Liver (tissue), 9 donors: ENCODE measurements around the gene USP44. TPM values are rescaled to one million over a fixed set of nuclear protein-coding genes. Genes with fewer than 3 reads are reported as not detected.

Source experiments
- DNase-seq: peaks from one replicate; pipeline ENCODE4 v3.0.0-alpha.2; 2017; ENCODE audit warnings: low spot score
- H3K27ac ChIP-seq, 2 donors: one replicate each; pipeline ENCODE4 v1.7.0; 2013; ENCODE audit warnings: inconsistent platforms in 2 of 2, low read length in 2 of 2, control low read depth in 1 of 2, low read depth in 1 of 2, mild to moderate bottlenecking in 1 of 2
- H3K27me3 ChIP-seq, 4 donors: one replicate each; pipeline versions ENCODE4 v1.6.1 to v1.7.0; 2013; ENCODE audit warnings: low read length in 3 of 4, inconsistent platforms in 1 of 4, mild to moderate bottlenecking in 1 of 4, moderate library complexity in 1 of 4; ENCODE audit not compliant: control insufficient read depth in 4 of 4, insufficient read depth in 4 of 4
- H3K36me3 ChIP-seq, 4 donors: one replicate each; pipeline versions ENCODE4 v1.6.1 to v1.7.0; 2013; ENCODE audit warnings: low read length in 3 of 4, mild to moderate bottlenecking in 3 of 4, low read depth in 1 of 4, moderate library complexity in 1 of 4; ENCODE audit not compliant: control insufficient read depth in 4 of 4, insufficient read depth in 3 of 4
- H3K4me1 ChIP-seq, 4 donors: one replicate each; pipeline versions ENCODE4 v1.6.1 to v1.7.0; 2013; ENCODE audit warnings: low read length in 3 of 4, mild to moderate bottlenecking in 3 of 4, moderate library complexity in 1 of 4; ENCODE audit not compliant: control insufficient read depth in 4 of 4, insufficient read depth in 4 of 4
- H3K4me3 ChIP-seq, 3 donors: one replicate each; pipeline versions ENCODE4 v1.6.1 to v1.7.0; 2013; ENCODE audit warnings: low read length in 3 of 3, control low read depth in 1 of 3, low read depth in 1 of 3, mild to moderate bottlenecking in 1 of 3
- H3K9ac ChIP-seq, 2 donors: one replicate each; pipeline ENCODE4 v1.7.0; 2013; ENCODE audit warnings: low read length in 2 of 2, mild to moderate bottlenecking in 2 of 2, moderate library complexity in 2 of 2, control low read depth in 1 of 2, low read depth in 1 of 2
- H3K9me3 ChIP-seq, 4 donors: one replicate each; pipeline versions ENCODE4 v1.6.1 to v1.7.0; 2013; ENCODE audit warnings: low read length in 3 of 4; ENCODE audit not compliant: control insufficient read depth in 4 of 4
- FOXA2 ChIP-seq: IDR thresholded peaks from 2 replicates; pipeline ENCODE4 v1.6.1; 2016; ENCODE audit warnings: antibody characterized with exemption
- GABPA ChIP-seq, 2 donors: IDR thresholded peaks in 1 of 2; conservative IDR thresholded peaks in 1 of 2; 2 replicates each; pipeline ENCODE4 v1.6.1; 2016; ENCODE audit warnings: antibody characterized with exemption in 2 of 2, mild to moderate bottlenecking in 1 of 2, moderate library complexity in 1 of 2
- HNF4A ChIP-seq, 2 donors: conservative IDR thresholded peaks; 2 replicates each; pipeline ENCODE4 v1.6.1; 2016; ENCODE audit warnings: antibody characterized with exemption in 2 of 2, mild to moderate bottlenecking in 2 of 2
- HNF4G ChIP-seq: IDR thresholded peaks from 2 replicates; pipeline ENCODE4 v1.6.1; 2016; ENCODE audit warnings: antibody characterized with exemption
- NR2F2 ChIP-seq: IDR thresholded peaks from 2 replicates; pipeline ENCODE4 v1.6.1; 2016; ENCODE audit warnings: antibody characterized with exemption
- RAD21 ChIP-seq, 2 donors: IDR thresholded peaks; 2 replicates each; pipeline ENCODE4 v1.6.1; 2016; ENCODE audit warnings: antibody characterized with exemption in 2 of 2, mild to moderate bottlenecking in 2 of 2
- RXRA ChIP-seq, 2 donors: IDR thresholded peaks; 2 replicates each; pipeline ENCODE4 v1.6.1; 2017 to 2018; ENCODE audit warnings: antibody characterized with exemption in 2 of 2, mild to moderate bottlenecking in 1 of 2
- SP1 ChIP-seq: IDR thresholded peaks from 2 replicates; pipeline ENCODE4 v1.6.1; 2018; ENCODE audit warnings: antibody characterized with exemption, mild to moderate bottlenecking
- TAF1 ChIP-seq: conservative IDR thresholded peaks from 2 replicates; pipeline ENCODE4 v1.6.1; 2016; ENCODE audit warnings: antibody characterized with exemption, mild to moderate bottlenecking
- YY1 ChIP-seq: IDR thresholded peaks from 2 replicates; pipeline ENCODE4 v1.6.1; 2016; ENCODE audit warnings: antibody characterized with exemption, mild to moderate bottlenecking
- WGBS: extraction: QIAGEN DNeasy Blood & Tissue Kit; methylation state at CpG from one replicate; pipeline ENCODE4 v1.1.7; 2013; 5-methylcytosine and 5-hydroxymethylcytosine counted together
- polyA plus RNA-seq, 2 donors: library from polyadenylated mRNA; stranded (reverse) in 1 of 2; unstranded in 1 of 2; fragments of 200-250 nt in 1 of 2; fragments of >200 nt in 1 of 2; fragmentation: Nextera tagmentation in 1 of 2; extraction: Ambion mirVana in 1 of 2; gene quantifications; one replicate each; pipeline versions ENCODE4 v1.2.1 to v1.2.3, GENCODE V29; 2013 to 2015
- total RNA-seq, 2 donors: library from RNA; depleted of rRNA; stranded (reverse); fragments of >200 nt; gene quantifications; one replicate each; pipeline ENCODE4 v1.2.3, GENCODE V29; 2014
- TF ChIP-seq, protein P1 (sequence below): fragments of 150-350 bp; IDR thresholded peaks from 2 replicates; pipeline ENCODE4 v1.5.1; 2017; ENCODE audit warnings: improper control_type of control experiment, low read depth, low read length; ENCODE audit not compliant: missing input control
- TF ChIP-seq, protein P2 (sequence below): IDR thresholded peaks from 2 replicates; pipeline ENCODE4 v1.6.1; 2016; ENCODE audit warnings: antibody characterized with exemption, mild to moderate bottlenecking
- TF ChIP-seq, protein P3 (sequence below): IDR thresholded peaks from 2 replicates; pipeline ENCODE4 v1.6.1; 2016; ENCODE audit warnings: antibody characterized with exemption
- TF ChIP-seq, protein P4 (sequence below): IDR thresholded peaks from 2 replicates; pipeline ENCODE4 v1.6.1; 2016; ENCODE audit warnings: antibody characterized with exemption
- donor health status: healthy.
- donor health status: healthy.
- donor health status: healthy.
- donor health status: healthy.
- donor health status: healthy.

Gene USP44
- total and polyA plus RNA-seq, 4 donors = 0.03 to 0.33 (median 0.14) TPM; not detected in 1

DNA sequence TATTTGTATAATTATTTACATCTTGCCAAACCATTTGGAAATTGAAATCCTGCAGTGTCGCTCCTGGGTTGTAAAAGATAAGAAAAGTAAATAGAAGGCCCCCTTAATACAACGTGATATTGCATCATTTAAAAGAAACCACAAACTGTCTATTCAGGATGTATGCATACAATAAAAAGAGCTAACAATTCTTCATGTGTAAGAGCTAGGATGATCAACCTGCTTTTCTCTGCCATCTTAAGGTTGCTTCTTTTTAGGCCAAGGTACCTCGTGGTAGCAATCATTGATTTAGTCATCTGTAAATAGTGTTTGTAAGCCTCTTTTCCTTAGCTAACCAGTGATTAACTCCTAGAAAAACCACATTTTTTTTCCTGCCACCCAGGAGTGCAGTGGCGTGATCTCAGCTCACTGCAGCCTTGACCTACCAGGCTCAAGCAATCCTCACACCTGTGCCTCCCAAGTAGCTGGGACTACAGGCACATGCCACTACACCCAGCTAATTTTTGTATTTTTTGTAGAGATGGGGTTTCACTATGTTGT, 3.3 kb upstream of the USP44 start:
- WGBS = 39% methylated on average over 4 of the region's 4 CpGs
- TF ChIP-seq FOXA2 (no peak), RXRA (IDR thresholded peaks at IDR 0.05) (no peak), GABPA (IDR thresholded peaks at IDR 0.05 in 1 of 2, conservative IDR thresholded peaks at IDR 0.05 in 1 of 2) (no peak), SP1 (no peak), YY1 (no peak), NR2F2 (no peak), HNF4A (conservative IDR thresholded peaks at IDR 0.05) (no peak), HNF4G (no peak), TAF1 (no peak)
- TF ChIP-seq, protein P1, sequence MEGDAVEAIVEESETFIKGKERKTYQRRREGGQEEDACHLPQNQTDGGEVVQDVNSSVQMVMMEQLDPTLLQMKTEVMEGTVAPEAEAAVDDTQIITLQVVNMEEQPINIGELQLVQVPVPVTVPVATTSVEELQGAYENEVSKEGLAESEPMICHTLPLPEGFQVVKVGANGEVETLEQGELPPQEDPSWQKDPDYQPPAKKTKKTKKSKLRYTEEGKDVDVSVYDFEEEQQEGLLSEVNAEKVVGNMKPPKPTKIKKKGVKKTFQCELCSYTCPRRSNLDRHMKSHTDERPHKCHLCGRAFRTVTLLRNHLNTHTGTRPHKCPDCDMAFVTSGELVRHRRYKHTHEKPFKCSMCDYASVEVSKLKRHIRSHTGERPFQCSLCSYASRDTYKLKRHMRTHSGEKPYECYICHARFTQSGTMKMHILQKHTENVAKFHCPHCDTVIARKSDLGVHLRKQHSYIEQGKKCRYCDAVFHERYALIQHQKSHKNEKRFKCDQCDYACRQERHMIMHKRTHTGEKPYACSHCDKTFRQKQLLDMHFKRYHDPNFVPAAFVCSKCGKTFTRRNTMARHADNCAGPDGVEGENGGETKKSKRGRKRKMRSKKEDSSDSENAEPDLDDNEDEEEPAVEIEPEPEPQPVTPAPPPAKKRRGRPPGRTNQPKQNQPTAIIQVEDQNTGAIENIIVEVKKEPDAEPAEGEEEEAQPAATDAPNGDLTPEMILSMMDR = no peak
- TF ChIP-seq, protein P2, sequence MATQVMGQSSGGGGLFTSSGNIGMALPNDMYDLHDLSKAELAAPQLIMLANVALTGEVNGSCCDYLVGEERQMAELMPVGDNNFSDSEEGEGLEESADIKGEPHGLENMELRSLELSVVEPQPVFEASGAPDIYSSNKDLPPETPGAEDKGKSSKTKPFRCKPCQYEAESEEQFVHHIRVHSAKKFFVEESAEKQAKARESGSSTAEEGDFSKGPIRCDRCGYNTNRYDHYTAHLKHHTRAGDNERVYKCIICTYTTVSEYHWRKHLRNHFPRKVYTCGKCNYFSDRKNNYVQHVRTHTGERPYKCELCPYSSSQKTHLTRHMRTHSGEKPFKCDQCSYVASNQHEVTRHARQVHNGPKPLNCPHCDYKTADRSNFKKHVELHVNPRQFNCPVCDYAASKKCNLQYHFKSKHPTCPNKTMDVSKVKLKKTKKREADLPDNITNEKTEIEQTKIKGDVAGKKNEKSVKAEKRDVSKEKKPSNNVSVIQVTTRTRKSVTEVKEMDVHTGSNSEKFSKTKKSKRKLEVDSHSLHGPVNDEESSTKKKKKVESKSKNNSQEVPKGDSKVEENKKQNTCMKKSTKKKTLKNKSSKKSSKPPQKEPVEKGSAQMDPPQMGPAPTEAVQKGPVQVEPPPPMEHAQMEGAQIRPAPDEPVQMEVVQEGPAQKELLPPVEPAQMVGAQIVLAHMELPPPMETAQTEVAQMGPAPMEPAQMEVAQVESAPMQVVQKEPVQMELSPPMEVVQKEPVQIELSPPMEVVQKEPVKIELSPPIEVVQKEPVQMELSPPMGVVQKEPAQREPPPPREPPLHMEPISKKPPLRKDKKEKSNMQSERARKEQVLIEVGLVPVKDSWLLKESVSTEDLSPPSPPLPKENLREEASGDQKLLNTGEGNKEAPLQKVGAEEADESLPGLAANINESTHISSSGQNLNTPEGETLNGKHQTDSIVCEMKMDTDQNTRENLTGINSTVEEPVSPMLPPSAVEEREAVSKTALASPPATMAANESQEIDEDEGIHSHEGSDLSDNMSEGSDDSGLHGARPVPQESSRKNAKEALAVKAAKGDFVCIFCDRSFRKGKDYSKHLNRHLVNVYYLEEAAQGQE = no peak
- TF ChIP-seq, protein P3, sequence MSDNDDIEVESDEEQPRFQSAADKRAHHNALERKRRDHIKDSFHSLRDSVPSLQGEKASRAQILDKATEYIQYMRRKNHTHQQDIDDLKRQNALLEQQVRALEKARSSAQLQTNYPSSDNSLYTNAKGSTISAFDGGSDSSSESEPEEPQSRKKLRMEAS = no peak
- DNase-seq = no peak
- H3K36me3 ChIP-seq = no peaks in the 10 kb centered on the region
- H3K9ac ChIP-seq = no peak overlapping the region
- no peak overlapping the region for H3K27ac ChIP-seq
- H3K27me3 ChIP-seq = no peaks in the 10 kb centered on the region
- H3K4me1 ChIP-seq = no peaks in the 10 kb centered on the region
- H3K4me3 ChIP-seq = no peak overlapping the region
- no peaks in the 10 kb centered on the region for H3K9me3 ChIP-seq

DNA sequence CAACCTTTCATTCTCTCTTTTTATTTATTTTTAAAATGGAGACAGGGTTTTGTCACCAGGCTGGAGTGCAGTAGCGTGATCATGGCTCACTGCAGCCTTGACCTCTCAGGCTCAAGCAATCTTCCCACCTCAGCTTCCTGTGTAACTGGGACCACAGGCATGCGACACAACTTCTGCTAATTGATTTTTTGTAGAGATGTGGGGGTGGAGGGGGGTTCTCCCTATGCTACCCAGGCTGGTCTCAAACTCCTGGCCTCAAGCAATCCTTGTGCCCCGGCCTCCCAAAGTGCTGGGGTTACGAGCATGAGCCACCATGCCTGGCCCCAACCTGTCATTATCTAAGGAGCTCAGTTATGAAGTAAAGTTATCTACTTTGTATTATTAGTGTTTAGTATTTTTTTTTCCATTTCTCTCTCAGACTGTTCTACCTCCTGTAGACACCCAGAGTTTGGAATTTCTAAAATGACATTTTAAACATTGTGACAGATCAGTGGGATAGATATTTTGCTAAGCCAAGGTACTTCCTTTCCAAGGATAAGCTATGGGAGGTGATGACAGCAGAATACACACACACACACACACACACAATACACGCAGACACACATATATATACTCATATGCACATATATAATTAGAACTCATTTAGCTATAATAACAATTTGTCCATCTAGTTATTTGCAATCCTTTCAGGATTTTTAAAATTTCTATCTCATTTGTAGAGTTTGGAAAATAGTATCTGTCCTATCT, 2.1 kb upstream of the USP44 start:
- Histone ChIP-seq H3K27me3 (peaks cover 0 to 5% (median 2%) of the 10 kb centered on the region in 4 donors), H3K4me1 (peaks cover 0 to 3% (median under 1%) of the 10 kb centered on the region in 4 donors), H3K9me3 (peaks cover 0 to 7% (median 4%) of the 10 kb centered on the region in 4 donors), H3K27ac (no peak overlapping the region), H3K9ac (no peak overlapping the region), H3K36me3 (no peaks in the 10 kb centered on the region), H3K4me3 (no peak overlapping the region)
- TF ChIP-seq, protein P1 = no peak
- TF ChIP-seq HNF4G (no peak), RXRA (IDR thresholded peaks at IDR 0.05) (no peak), HNF4A (conservative IDR thresholded peaks at IDR 0.05) (no peak), RAD21 (IDR thresholded peaks at IDR 0.05) (no peak)
- TF ChIP-seq, protein P4, sequence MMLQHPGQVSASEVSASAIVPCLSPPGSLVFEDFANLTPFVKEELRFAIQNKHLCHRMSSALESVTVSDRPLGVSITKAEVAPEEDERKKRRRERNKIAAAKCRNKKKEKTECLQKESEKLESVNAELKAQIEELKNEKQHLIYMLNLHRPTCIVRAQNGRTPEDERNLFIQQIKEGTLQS = no peak
- TF ChIP-seq, protein P2 = no peak
- WGBS = 89% methylated on average over 5 of the region's 5 CpGs
- no peak for DNase-seq
